ENCODE measurements around the gene TNIK. TPM values are rescaled to one million over a fixed set of nuclear protein-coding genes. Genes with fewer than 3 reads are reported as not detected.
"Not testable (repeated sequence)": the region's sequence is repeated elsewhere in the genome, so short reads cannot be mapped to it uniquely, and the experiment has no call there.

Gene TNIK
- total RNA-seq, 1 experiment from 2014 or later, result 8.7 TPM

- DNase-seq (ENCODE audit: low read depth), result no peak
These were observed 9.2 kb upstream of the TNIK start for GRCh38 chr3:171469376-171469775.

- DNase-seq (ENCODE audit: low read depth), result no peak
These were observed 8.2 kb upstream of the TNIK start for GRCh38 chr3:171468296-171468906.

GRCh38 chr3:171465763-171466162 lies 5.6 kb upstream of the TNIK start:
- DNase-seq (ENCODE audit: low read depth), result no peak

GRCh38 chr3:171464462-171464861 lies 4.3 kb upstream of the TNIK start:
- no peak for DNase-seq (ENCODE audit: low read depth)

GRCh38 chr3:171462224-171462623 lies 2.0 kb upstream of the TNIK start:
- peak; percentile 24 for DNase-seq (ENCODE audit: low read depth)

GRCh38 chr3:171461525-171461917 lies 1.3 kb upstream of the TNIK start:
- DNase-seq (ENCODE audit: low read depth), result no peak

- DNase-seq (ENCODE audit: low read depth), result peak; percentile 72
These were observed 720 bp upstream of the TNIK start for GRCh38 chr3:171460725-171461524.

- peak; percentile 56 for DNase-seq (ENCODE audit: low read depth)
These were observed 866 bp downstream of the TNIK start for GRCh38 chr3:171459137-171459941.

DNA sequence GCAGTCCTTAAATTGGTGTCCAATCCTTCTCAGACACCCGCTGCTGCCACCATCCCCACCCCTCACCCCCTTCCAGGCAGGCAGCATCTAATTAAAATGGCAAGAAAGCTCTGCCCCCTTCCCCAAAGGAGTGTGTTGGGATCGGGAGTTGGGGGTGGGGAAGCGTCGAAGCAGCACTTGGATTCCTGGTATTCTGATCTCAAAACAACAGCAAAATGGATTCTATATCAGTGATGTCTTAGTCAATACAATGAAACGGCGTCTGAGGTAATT lies 1.4 kb downstream of the TNIK start:
- no peak for DNase-seq (ENCODE audit: low read depth)

GRCh38 chr3:171458071-171458863 lies 1.9 kb downstream of the TNIK start:
- peak; percentile 59 for DNase-seq (ENCODE audit: low read depth)

GRCh38 chr3:171457607-171458061 lies 2.6 kb downstream of the TNIK start:
- no peak for DNase-seq (ENCODE audit: low read depth)

GRCh38 chr3:171456765-171457606 lies 3.2 kb downstream of the TNIK start:
- no peak for DNase-seq (ENCODE audit: low read depth)

- DNase-seq (ENCODE audit: low read depth), result no peak
These were observed 4.3 kb downstream of the TNIK start for GRCh38 chr3:171455603-171456550.

DNA sequence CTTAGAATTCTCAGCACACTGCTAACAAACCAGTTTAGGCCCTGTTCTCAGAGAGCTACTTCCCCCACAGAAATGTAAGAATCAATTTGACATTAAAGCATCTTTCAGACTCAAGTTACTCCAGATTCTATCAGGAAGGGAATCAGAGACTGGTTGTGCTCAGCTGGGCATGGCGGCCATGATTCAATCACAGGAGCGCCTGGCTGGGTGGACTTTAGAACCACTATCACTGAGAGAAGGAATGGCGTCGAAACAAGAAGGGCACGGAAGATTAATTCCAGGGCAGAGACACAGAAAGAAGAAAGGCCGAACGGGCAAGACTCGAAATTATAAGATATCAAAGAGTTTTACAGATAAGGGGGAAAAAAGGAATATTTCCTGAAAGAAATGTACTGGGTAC lies 6.2 kb downstream of the TNIK start:
- no peak for DNase-seq (ENCODE audit: low read depth)

- peak; percentile 5 for DNase-seq (ENCODE audit: low read depth)
These were observed 6.9 kb downstream of the TNIK start for GRCh38 chr3:171453180-171453886.

DNA sequence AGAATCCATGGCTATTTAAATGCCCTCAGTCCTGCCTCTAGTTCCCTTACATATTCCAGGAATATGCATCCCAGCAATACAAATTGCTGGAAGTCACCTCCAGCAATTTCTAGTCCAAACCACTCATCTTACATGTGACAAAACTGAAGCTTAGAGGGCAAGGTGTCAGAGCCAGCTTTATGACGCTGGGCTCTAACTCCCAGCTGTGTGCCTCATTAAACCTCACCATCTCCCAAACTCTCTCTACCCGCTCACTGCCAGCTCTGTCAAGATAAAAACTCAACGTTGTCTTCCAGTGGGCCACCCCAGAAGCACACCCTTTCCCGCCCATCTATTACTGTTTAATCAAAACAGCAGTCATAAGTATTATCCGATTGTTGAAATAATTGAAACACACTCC lies 7.9 kb downstream of the TNIK start:
- DNase-seq (ENCODE audit: low read depth), result no peak

DNA sequence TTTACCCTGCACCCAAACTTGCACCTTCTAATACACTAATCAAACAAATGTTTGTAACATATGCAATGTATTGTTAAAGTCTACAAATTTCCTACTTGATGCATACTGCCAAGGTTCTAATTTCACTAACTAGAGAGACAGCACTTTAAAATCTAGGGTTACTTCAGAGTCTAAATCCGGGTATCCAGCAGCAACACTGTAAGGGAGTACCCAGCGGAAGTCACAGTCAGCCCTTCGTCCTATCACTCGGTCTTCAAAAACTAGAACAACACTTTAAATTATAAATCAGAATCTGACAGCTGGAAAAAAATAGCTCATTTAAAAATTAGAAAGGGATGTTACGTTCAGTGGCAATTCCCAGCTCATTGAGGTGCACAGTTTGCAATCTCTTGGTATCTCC lies 8.3 kb downstream of the TNIK start:
- DNase-seq (ENCODE audit: low read depth), result no peak

DNA sequence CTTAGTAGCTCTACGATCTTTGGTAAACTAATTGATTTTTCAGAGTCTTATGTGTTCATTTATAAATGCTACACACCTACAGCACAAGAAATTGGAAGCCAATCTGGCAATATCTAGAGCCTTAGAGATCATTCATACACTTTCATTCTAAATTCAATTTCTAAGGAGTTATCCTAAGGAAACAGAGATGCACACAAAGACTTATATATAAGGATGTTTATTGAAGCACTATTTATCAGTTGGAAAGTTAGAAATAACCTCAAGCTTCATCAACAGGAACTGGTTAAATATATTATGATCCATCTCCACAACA lies 12.7 kb downstream of the TNIK start:
- DNase-seq (ENCODE audit: low read depth), result not testable (repeated sequence)

DNA sequence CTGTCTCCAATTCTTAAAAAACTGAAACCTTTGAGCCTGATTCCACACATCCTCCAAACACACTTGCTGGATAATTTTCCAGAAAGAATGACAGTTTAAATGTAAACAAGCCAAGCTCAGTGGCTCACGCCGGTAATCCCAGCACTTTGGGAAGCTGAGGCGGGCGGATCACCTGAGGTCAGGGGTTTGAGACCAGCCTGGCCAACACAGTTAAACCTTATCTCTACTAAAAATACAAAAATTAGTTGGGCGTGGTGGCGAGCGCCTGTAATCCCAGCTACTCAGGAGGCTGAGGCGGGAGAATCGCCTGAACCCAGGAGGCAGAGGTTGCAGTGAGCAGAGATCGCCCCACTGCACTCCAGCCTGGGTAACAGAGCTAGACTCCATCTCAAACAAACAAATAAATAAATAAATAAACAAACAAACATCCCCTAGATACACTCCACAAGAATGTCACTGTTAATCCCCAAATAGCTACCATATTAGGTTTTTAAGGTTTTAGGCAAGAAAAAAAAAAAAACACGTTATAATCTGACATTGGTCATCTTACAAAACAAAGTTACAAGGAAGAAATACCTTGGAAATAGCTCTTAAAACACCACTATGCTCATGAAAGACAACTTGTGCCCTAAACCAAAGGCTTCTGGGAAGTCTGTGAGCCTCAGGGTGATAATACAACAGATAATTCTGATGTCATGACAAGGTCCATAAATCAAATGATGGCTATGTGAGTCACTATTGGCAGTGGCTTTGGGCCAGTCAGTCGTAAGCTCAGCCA lies 13.2 kb downstream of the TNIK start:
- peak; percentile 81 for DNase-seq (ENCODE audit: low read depth)

Measured in Daoy (cell line).